Prostate gland (tissue), 2 donors: ENCODE data around the gene INAFM2. TPM values are rescaled to one million over a fixed set of nuclear protein-coding genes. Genes with fewer than 3 reads are reported as not detected.
A peak's percentile ranks its signal among the peaks of the same experiment; 100 is the strongest.

ENCODE experiments used
- DNase-seq: peaks from one replicate; pipeline ENCODE4 v3.0.0-alpha.2; 2019; ENCODE audit warnings: low spot score
- H3K27ac ChIP-seq, 2 donors: fragments of 200-600 bp; sonication (generic); 2 replicates each; pipeline ENCODE4 v1.5.1; 2017 to 2019
- H3K27me3 ChIP-seq: fragments of 200-600 bp; sonication (generic); replicated peaks from 2 replicates; pipeline ENCODE4 v1.5.1; 2019; ENCODE audit not compliant: insufficient read depth
- H3K36me3 ChIP-seq, 2 donors: fragments of 200-600 bp; sonication (generic); 1 replicate in 1 of 2; 2 replicates in 1 of 2; pipeline versions ENCODE4 v1.5.1 to v1.8.1; 2017 to 2019
- H3K4me1 ChIP-seq: fragments of 200-600 bp; sonication (generic); replicated peaks from 2 replicates; pipeline ENCODE4 v1.5.1; 2019
- H3K4me3 ChIP-seq, 2 donors: fragments of 200-600 bp; sonication (generic); 2 replicates each; pipeline ENCODE4 v1.5.1; 2017 to 2019
- H3K9me3 ChIP-seq: fragments of 200-600 bp; sonication (generic); 2 replicates; pipeline ENCODE4 v1.5.1; 2017
- CTCF ChIP-seq, 4 experiments: fragments of 200-600 bp in 2 of 4; fragments of 450-650 bp in 2 of 4; sonication (generic) in 2 of 4; IDR thresholded peaks; 1 replicate in 3 of 4; 2 replicates in 1 of 4; pipeline ENCODE4 v1.5.1; 2016 to 2019; ENCODE audit warnings: antibody characterized with exemption in 4 of 4, mild to moderate bottlenecking in 2 of 4, moderate library complexity in 2 of 4
- POLR2A ChIP-seq: fragments of 450-650 bp; IDR thresholded peaks from one replicate; pipeline ENCODE4 v1.6.1; 2016; ENCODE audit warnings: antibody characterized with exemption, mild to moderate bottlenecking
- POLR2AphosphoS5 ChIP-seq: sonication (generic); formaldehyde crosslinking; IDR thresholded peaks from one replicate; pipeline ENCODE4 v1.6.1; 2017; ENCODE audit warnings: antibody characterized with exemption
- WGBS: methylation state at CpG from one replicate; pipeline ENCODE4 v1.1.5; 2018; 5-methylcytosine and 5-hydroxymethylcytosine counted together
- intact Hi-C: fragments of 100-400 bp; cut with DNase I; formaldehyde crosslinking; loops from one replicate; pipeline ENCODE4 v1.14.2; 2022
- total RNA-seq, 2 donors: library from RNA; depleted of rRNA; stranded (reverse); fragments of >200 nt; gene quantifications; one replicate each; pipeline ENCODE4 v1.1.0, GENCODE V29; 2016

The INAFM2 gene
- total RNA-seq, 2 donors from 2014 or later, result 18.7 to 24.3 TPM

GRCh38 chr15:40276927-40277326 is 46.6 kb upstream of the INAFM2 start:
- Histone ChIP-seq H3K27ac (no peak overlapping the region), H3K27me3 (peaks cover 8% of the 10 kb centered on the region), H3K36me3 (no peaks in the 10 kb centered on the region), H3K9me3 (no peaks in the 10 kb centered on the region), H3K4me1 (no peaks in the 10 kb centered on the region), H3K4me3 (no peak overlapping the region)
- WGBS, result 70% methylated on average over 4 of the region's 4 CpGs
- no peak for DNase-seq
- TF ChIP-seq POLR2AphosphoS5, result no peak
- no peak for TF ChIP-seq POLR2A
- TF ChIP-seq CTCF (IDR thresholded peaks at IDR 0.05), result no peak
- intact Hi-C loops, result loop anchor here (5.0 kb wide), 1 partner anchor 60 kb away; no protein-coding TSS in a partner anchor

- 65% methylated on average over 16 of the region's 16 CpGs for WGBS
- peaks cover 8% of the 10 kb centered on the region for H3K27me3 ChIP-seq
- intact Hi-C loops, result loop anchor here (5.0 kb wide), 1 partner anchor 60 kb away; no protein-coding TSS in a partner anchor
- H3K4me1 ChIP-seq, result no peaks in the 10 kb centered on the region
- H3K36me3 ChIP-seq, result no peaks in the 10 kb centered on the region
- no peak overlapping the region for H3K27ac ChIP-seq
- no peak overlapping the region for H3K4me3 ChIP-seq
- TF ChIP-seq POLR2A, result no peak
- TF ChIP-seq POLR2AphosphoS5, result no peak
- no peak for TF ChIP-seq CTCF (IDR thresholded peaks at IDR 0.05)
- no peaks in the 10 kb centered on the region for H3K9me3 ChIP-seq
- DNase-seq, result no peak
Measured at GRCh38 chr15:40277471-40277870, 46.0 kb upstream of the INAFM2 start.

GRCh38 chr15:40278026-40278425 is 45.5 kb upstream of the INAFM2 start:
- intact Hi-C loops, result loop anchor here (5.0 kb wide), 1 partner anchor 59 kb away; no protein-coding TSS in a partner anchor
- peaks cover 9% of the 10 kb centered on the region for H3K27me3 ChIP-seq
- no peak for TF ChIP-seq CTCF (IDR thresholded peaks at IDR 0.05)
- no peak for TF ChIP-seq POLR2A
- no peak for TF ChIP-seq POLR2AphosphoS5
- WGBS, result 80% methylated on average over 10 of the region's 10 CpGs
- DNase-seq, result no peak
- H3K4me3 ChIP-seq, result no peak overlapping the region
- H3K36me3 ChIP-seq, result no peaks in the 10 kb centered on the region
- H3K9me3 ChIP-seq, result no peaks in the 10 kb centered on the region
- H3K27ac ChIP-seq, result no peak overlapping the region
- no peaks in the 10 kb centered on the region for H3K4me1 ChIP-seq

GRCh38 chr15:40279437-40280141 is 43.9 kb upstream of the INAFM2 start:
- peak; percentile 91 to 97 (median 96) for TF ChIP-seq CTCF (IDR thresholded peaks at IDR 0.05)
- peak; percentile 29 for TF ChIP-seq POLR2AphosphoS5
- TF ChIP-seq POLR2A, result no peak
- intact Hi-C loops, result loop anchor here (1.0 to 10.0 kb wide), 3 partner anchors 58 to 143 kb away; no protein-coding TSS in a partner anchor
- Histone ChIP-seq H3K4me3 (no peak overlapping the region), H3K27me3 (peaks cover 12% of the 10 kb centered on the region), H3K27ac (no peak overlapping the region), H3K36me3 (no peaks in the 10 kb centered on the region), H3K4me1 (no peaks in the 10 kb centered on the region), H3K9me3 (no peaks in the 10 kb centered on the region)
- peak; percentile 51 for DNase-seq
- WGBS, result 17% methylated on average over 40 of the region's 40 CpGs
